Inferior parietal cortex (tissue), 1 donor: ENCODE results near the gene GNLY.
"Not testable (repeated sequence)": the region's sequence is repeated elsewhere in the genome, so short reads cannot be mapped to it uniquely, and the experiment has no call there.

Source experiments
- DNase-seq: peaks from one replicate; pipeline ENCODE4 v3.0.0-alpha.2; 2016; ENCODE audit errors: extremely low spot score

GNLY gene

DNA sequence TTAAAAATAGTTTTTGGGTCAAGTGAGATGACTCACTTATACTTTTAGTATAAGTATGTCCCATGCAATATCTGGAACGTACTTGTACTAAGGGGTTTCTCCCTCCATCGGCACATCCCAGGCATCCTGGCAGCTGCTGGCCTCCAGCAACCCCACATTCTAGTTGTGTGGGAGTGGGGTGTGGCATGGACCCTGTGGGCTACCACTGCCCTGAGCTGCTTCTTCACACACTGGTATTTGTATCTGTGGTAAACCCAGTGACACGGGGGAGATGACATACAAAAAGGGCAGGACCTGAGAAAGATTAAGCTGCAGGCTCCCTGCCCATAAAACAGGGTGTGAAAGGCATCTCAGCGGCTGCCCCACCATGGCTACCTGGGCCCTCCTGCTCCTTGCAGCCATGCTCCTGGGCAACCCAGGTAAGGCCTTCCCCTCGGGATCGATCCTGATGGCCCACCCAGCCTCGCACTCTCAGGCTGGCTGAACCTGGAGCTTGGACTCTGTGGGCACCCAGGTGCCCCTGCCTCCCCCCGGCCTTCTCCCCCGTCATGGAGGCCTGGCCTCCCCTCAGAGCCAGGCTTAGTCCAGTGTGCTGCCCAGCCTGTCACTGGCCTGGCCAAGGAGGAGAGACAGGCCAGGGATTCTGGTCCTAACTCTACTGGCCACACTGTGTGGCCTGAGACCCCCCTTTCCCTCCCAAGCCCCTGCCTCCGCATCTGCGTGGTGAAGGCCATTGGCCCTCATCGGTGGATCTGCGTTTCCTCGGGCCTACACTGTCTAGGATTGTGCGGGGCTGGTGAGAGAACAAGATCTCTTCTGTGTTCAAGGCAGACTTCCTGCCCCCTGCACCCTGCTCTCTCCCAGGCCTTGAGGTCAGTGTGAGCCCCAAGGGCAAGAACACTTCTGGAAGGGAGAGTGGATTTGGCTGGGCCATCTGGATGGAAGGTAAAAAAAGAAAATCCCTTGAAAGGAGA, at the start of gene GNLY:
GNLY (plus strand) TSS at position 307 of the 974 bp plus-strand sequence; CDS start at position 368, 61 bp downstream.
- DNase-seq, result no peak

DNA sequence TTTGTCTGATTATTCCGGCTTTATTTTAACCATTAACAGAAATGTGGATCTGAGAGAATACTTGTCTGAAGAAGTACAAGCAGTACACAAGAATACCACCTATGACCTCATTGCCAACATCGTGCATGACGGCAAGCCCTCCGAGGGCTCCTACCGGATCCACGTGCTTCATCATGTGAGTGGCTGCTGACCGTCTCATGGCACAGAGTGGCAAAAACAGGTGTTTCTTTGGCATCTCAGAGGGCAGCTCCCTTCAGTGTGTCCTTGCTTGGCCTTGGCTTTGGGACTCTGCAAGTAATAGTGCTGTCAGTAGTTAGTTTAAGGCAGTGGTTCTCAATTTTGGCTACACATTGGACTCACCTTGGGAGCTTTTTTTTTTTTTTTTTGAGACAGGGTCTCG, 49.2 kb upstream of the GNLY start:
- DNase-seq, result no peak

DNA sequence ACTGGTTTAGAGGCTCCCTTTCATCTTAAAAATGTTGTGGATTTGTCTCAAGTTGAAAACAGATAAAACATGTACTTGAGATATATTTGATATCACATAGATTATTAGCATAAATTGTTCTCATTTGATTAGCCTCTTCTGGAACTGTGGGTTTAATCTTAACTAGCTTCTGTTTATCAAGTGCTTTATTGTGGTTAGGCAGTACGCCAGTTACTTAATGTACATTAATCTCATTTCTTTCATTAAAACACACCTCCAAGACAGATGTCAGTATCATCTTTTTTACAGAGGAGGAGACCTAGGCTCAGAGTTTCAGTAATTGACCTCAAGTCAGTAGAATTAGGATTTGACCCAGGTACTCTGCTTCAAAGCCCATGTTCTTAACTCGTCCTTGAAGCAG, 48.0 kb upstream of the GNLY start:
- no peak for DNase-seq

DNA sequence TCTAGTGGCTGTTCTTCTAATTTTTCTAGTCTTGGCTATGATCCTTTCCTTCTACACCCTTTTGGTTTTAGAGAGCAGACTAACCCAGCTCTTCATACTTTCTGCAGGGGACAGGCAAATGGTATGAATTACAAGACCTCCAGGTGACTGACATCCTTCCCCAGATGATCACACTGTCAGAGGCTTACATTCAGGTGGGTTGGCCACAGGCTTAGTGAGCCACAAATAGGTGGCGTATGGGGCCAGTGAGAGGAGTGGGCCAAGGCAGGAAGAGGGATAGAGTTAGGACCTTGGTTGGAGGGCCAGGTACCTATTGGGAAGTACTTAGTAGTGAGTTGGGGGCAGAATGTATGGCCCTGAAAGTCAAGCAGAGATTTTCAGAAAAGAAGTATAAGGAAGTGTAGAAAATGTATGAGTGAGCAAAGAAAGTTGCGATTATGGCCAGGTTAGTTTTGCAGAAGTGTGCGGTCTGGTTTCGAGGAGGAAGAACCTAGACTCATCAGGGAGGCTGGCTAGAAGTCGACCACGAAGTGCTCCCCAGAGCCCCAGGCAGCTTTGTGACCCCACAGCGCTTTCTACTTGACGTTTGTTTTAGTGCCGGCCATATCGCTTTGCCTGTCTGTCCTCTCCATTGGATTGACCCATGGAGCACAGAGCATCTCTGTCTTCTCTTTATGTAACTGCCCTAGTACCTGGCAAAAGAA, 46.2 kb upstream of the GNLY start:
- DNase-seq, result no peak

DNA sequence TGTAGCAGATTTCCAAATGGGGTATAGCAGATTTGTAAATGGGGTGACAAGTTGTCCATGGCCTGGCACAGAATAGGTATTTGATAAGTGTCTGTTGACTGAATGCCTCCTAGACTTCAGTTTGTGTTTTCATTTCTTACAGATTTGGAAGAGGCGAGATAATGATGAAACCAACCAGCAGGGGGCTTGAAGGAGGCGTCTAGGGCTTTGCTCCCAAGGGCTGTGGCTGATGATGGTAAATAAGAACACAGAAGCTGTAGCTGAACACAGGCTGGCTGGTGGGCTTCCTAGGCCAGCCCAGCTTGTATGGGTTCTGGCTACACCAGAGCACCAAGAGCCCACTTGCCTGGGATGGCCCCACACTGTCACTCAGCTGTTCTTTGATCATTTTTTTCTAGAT, 45.5 kb upstream of the GNLY start:
- no peak for DNase-seq

DNA sequence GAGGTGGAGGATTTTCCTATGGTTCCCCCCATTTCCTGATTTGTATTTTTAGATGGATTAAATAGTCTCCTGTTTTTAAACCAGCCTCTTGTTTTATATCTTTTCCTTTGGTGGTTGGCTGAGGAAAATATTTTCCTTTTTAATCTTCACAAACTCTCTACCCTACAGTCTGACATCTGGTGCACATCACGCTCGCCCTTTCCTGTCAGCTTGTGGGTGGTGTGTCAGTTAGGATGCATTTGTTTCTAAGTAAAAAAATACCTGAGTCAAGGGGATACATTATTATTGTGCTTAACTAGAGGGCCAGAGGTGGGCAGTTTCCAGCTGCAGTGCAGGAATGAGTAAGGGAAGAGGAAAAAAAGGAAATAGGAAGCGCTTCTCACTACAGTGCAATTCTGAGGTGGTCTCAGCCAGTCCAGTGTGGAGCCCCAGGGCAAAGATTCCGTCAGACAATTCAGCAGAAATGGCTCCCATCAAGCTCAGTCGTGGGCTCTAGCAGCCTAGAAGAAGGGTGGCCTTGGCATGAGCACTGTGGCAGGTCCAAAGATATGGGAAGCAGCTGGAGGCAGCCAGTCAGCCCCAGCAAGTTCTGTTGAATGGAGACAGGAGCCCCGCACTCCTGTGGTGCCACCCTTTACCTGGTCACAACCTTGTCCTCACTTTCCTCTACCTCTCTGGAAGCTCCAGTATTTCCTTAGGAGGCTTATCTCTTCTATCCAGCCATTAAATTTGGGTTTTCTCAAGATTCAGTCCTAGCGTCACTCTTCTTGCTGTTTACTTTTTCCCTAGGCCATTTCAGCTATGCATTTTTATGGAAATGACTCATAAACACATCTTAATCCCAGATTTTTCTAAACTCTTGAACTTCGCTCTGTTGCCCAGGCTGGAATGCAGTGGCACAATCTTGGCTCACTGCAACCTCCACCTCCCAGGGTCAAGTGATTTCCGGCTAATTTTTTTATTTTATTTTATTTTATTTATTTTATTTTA, 44.7 kb upstream of the GNLY start:
- DNase-seq, result no peak

DNA sequence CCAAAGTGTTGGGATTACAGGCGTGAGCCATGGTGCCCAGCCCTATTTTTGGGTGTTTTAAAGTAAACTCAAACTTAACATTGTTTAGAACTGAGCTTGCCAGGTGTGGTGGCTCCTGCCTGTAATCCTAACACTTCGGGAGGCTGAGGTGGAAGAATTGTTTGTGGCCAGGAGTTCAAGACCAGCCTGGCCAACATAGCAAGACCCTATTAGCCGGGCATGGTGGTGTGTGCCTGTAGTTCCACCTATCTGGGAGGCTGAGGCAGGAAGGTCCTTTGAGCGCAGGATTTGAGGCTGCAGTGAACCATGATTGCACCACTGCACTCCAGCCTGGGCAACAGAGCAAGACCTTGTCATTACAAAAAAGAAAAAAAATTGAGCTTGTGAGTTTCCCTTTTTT, 43.7 kb upstream of the GNLY start:
- no peak for DNase-seq

DNA sequence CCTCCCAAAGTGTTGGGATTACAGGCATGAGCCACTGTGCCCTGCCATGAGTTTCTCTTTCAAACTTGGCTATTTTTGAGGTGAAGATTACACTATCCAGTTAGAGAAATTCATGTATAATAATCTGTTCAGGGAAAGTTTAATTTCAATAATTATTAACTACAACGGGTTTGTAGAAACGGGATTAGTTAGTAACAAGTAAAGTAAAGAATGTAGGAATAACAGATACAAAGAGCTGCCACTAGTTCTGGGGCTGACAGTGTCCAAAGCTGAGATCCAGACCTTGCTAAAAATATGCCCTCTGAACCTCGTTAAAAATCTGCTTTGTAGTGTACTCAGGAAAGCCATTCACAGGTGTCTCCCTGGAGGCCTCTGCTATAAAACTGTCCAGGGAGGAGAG, 43.1 kb upstream of the GNLY start:
- DNase-seq, result no peak

DNA sequence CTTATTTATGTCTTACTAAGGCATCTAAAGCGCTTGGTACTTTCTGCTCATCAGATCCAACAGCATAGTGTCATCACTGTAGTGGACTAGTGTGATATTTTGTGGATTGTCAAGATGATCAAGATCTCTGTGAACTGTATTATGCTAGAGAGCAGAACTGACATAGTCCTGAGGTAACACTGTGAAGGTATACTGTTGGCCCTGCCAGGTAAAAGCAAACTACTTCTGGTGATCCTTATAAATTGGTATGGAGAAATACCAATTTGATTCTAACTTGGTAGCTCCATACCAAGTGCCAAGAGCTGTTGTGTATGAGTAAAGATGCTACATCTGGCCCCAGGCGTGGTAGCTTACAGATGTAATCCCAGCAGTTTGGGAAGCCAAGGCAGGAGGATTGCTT, 42.1 kb upstream of the GNLY start:
- DNase-seq, result no peak

DNA sequence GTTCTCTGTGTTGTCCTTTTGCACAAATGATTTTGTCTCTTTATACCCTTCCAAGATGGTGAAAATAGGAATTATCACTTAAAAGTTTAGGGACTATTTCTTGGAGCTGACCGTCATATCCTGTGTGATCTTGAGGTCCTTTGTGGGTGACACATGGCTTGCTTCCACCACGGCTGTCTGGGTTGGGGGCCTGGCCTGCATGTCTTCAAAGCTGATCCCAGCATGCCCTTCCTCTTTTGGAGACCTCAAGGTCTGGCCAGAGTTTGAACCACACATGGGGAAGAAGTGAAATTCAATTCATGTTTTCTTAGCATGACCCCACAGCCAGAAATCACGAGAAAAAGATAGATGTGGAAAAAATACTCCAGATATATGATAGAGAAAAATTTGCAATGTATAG, 40.2 kb upstream of the GNLY start:
- DNase-seq, result no peak

DNA sequence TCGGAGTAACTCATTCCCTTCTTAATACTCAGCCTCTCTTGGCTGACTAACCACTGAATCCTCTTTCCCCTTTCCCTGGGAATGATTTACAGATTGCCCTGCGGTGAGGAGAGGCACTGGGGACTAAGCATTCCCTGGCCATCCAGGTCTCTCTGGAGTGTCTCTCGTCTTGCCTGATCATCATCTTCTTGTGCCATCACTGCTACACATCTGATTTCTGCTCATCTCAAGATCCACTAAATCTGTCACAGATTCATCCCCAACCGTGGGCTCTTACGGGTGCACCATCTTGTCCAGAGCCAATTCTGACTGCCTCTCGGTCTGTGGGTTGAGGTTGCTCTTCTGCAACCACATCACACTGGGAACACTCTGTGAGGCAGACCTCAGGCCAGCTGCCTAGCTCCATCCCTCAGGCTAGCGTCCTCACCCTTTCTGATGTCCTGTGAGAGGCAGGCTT, 38.2 kb upstream of the GNLY start:
- DNase-seq, result no peak

DNA sequence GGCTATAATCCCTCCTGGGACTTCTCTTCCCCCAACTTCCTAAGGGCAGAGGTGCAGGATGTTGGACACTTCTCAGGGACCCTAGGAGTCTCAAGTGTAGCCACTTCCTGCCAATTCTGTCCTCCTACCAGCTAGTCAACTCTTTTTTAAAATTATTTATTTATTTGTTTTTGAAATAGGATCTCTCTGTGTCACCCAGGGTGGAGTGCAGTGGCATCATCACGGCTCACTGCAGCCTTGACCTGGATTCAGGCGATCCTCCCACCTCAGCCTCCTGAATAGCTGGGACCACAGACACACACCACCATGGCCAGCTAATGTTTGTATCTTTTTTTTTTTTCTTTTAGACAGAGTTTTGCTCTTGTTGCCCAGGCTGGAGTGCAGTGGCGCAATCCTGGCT, 37.7 kb upstream of the GNLY start:
- DNase-seq, result no peak

DNA sequence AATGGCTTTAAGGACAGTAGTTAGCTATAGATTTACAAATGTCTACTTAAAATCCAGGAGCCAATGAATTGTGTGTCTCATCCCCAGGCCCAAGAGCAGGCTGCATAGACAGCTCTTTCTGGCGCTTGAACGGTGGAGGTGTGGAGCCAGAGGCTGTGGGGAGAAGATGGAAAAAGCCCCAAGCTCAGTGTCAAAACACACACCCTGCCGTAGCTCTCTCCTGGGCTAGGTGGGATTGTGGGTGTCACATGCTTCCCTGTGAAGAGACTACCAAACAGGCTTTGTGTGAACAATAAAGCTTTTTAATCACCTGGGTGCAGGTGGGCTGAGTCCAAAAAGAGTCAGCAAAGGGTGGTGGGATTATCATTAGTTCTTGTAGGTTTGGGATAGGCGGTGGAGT, 36.8 kb upstream of the GNLY start:
- not testable (repeated sequence) for DNase-seq

DNA sequence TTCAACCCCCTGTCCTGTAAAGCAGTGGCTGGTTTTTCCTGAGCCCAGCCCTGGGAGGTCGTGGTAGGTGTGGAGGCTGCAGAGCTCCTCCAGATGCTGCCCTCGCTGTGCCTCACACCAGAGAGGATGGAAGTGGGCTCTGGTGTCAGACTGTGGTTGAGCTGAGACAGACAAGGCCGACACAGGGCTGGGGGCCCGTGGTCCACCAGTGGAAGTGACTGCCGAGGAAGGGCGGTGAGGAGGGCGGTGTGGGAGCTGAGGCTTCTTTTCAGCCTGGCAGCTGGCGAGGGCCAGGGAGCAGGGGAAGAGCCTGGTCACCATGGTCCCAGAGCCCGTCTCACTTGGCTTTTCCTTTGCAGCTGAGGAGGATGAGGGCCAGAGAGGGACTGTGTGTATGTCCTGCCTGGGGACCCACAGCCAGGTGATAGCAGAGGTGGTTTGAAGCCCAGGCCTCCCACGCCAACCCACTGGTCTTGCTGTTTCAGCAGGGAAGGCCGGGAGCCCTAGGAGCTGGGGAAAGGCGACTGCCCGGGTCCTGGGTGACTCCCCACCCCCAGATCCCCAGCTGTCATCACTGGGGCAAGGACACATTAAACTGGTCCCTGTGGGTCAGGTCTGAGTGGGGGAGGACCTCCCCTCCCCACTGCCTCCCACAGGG, 34.7 kb upstream of the GNLY start:
- DNase-seq, result no peak

DNA sequence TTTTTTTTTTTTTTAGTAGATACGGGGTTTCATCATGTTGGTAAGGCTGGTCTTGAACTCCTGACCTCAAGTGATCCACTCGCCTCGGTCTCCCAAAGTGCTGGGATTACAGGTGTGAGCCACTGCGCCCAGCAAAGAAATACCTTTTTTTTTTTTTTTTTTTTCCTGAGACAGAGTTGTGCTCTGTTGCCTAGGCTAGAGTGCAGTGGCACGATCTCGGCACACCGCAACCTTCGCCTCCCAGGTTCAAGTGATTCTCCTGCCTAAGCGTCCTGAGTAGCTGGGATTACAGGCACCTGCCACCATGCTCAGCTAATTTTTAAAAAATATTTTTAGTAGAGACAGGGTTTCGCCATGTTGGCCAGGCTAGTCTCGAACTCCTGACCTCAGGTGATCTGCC, 33.9 kb upstream of the GNLY start:
- not testable (repeated sequence) for DNase-seq

DNA sequence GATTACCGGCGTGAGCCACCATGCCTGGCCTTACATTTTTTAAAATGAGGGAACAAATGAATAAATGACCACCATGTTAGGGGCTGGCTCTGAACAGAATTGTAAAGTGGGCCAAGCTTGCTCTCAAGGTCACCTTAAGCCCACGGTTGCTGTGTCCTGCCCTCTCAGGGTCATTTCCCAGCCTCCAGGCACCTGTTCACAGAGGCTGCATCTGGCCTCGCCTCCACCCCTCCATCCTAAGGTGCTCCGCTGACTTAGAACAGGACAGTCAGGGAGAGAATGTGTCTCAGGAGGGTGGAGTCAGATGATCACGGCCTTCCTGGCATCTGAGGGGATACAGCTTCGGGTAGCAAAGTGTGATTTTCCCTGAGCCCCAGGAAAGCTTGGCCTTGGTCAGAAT, 33.4 kb upstream of the GNLY start:
- DNase-seq, result no peak

DNA sequence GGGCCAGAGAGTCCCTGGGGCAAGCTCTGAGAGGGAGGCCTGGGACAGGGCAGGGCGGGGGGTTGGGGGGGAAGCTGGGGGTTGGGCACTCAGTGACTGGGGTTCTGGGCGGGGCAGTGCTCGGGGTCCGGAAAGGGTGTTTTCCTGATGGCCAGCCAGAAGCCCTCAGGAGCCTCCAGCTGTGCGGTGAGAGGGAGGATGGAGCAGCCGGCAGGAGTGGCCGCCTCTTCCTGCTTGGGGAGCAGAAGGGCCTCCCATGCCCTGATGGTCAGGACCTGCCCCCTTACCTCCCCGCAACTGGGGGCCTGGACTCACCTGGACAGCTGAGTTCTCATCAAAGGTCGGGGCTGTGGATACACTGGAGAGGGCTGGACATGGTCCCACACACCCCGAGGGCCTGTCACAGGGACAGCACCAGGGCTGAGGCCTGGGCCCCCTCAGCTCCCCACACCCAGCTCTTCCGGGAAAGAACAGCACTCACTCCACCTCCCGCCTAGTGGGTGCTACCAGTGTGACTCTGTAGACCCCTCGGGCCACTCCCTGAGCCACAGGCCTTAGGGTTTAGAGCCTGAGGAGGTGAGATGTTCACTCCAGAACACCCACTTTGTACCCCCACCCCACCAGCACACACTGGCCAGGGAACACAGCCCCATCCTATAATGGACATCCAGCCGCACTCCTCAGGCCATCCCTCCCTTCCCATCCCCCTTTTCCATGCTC, 32.9 kb upstream of the GNLY start:
- no peak for DNase-seq

DNA sequence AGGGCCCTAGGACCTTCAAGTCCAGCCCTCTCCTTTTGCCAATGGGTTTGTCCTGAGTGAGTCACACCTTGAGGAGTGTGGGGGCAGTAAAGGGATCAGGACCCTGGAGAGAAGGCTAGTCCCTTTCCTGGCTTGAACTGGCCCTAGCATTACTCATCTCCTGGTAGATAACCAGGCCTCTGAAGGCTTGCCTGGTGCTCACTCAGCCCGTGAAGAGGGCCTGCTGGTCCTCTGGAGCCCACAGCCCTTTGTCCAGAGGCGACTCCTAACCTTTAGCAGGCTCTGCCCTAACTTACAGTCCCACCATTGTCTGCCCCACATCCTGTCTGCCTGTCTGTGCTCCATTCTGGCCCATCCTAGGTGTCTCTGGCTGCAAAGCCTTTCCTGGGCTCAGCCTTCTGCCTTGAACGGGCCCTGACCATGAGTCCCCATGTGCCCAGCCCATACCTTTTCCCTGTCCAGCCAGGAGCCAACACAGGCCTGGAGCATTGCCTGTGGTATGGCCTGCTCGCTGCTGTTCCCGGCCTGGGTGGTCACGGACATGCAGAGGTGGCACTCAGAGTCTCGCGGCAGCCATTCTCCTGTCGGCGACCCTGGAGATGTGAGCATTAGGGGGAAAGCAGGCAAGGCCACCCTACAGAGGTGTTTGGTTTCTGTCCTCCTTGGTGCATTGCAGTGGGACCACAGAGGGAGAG, 31.1 kb upstream of the GNLY start:
- DNase-seq, result no peak

DNA sequence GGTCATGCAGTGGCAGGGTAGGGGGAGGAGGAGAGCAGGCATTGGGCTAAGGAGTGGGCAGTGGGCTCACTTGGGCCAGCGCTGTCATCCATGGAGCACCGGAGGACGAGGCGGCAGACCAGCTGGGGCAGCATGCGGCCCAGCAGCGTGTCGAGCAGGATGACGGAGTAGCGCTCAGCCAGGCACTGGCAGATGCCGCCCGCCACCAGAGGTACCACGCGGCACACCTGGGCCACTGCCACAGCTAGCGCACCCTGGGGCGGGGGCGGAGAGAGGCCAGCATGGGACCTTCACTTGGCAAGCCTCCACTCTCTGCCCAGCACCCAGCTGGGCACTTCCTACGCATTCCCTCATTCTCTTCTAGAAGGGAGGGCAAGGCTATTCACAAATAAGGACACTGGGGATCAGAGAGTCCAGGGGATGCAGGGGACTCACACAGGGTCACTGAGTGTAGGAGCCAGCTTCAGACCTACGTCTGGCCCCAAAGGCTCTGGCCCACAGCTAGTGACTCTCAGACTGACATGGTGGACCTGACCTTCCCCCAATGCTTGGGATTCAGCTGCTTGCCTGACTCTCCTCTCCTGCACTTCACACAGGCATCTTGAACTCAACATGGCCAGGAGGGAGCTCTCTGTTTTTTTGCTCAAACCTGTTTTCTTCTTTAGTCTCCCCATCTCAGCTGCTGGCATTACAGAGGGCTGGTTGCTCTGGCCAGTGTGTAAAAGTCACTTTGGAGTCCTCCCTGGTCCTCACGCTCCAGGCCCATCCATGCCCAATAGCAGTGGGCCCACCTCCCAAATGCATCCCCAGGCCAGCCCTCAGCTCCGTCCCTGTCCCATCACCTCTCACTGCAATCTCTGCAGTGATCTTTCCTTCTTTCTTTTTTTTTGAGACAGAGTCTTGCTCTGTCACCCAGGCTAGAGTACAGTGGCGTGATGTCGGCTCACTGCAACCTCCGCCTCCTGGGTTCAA, 30.3 kb upstream of the GNLY start:
- no peak for DNase-seq
